Measurements from ENCODE around the gene NABP1.

GRCh38 chr2:191707542-191707941 is 29.6 kb downstream of the NABP1 start:
- TF ChIP-seq TEAD4 (CRISPR knock-in tag; IDR thresholded peaks at IDR 0.05) (no peak), CTCF (IDR thresholded peaks at IDR 0.05) (no peak), ZNF232 (CRISPR knock-in tag; IDR thresholded peaks at IDR 0.05) (no peak), CREB1 (CRISPR knock-in tag; IDR thresholded peaks at IDR 0.05) (no peak), SMAD3 (CRISPR knock-in tag; IDR thresholded peaks at IDR 0.05; ENCODE audit: borderline replicate concordance) (no peak), ELF4 (CRISPR knock-in tag; IDR thresholded peaks at IDR 0.05; ENCODE audit: low read depth) (no peak), ZSCAN18 (CRISPR knock-in tag; IDR thresholded peaks at IDR 0.05) (no peak), NFATC4 (CRISPR knock-in tag; IDR thresholded peaks at IDR 0.05) (no peak)

Measured in WTC11 (cell line).